Kidney (tissue), 14 donors: Measurements from ENCODE around the gene PDCD11. TPM values are rescaled to one million over a fixed set of nuclear protein-coding genes. Genes with fewer than 3 reads are reported as not detected.

Experiments used
- DNase-seq, 5 donors: peaks; one replicate each; pipeline ENCODE4 v3.0.0-alpha.2; 2013 to 2020
- FAIRE-seq: peaks from 2 replicates; lab custom pipeline; 2012; peaks lifted over from hg19 to GRCh38; lab: Jason Lieb, UNC
- H3K27ac ChIP-seq, 2 donors: one replicate each; pipeline ENCODE4 v1.7.0; 2013; ENCODE audit warnings: low read depth in 2 of 2, low read length in 2 of 2, inconsistent platforms in 1 of 2
- H3K27me3 ChIP-seq: one replicate; pipeline ENCODE4 v1.7.1; 2013; ENCODE audit warnings: low read length, inconsistent platforms; ENCODE audit not compliant: control insufficient read depth, insufficient read depth
- H3K36me3 ChIP-seq, 3 donors: one replicate each; pipeline versions ENCODE4 v1.7.0 to v1.7.1; 2013; ENCODE audit warnings: low read length in 3 of 3, control low read depth in 1 of 3, inconsistent platforms in 1 of 3; ENCODE audit not compliant: insufficient read depth in 3 of 3, control insufficient read depth in 2 of 3
- H3K4me1 ChIP-seq, 3 donors: one replicate each; pipeline versions ENCODE4 v1.7.0 to v1.7.1; 2013; ENCODE audit warnings: low read length in 3 of 3, inconsistent platforms in 1 of 3, low read depth in 1 of 3; ENCODE audit not compliant: control insufficient read depth in 2 of 3, insufficient read depth in 2 of 3
- H3K4me3 ChIP-seq, 3 donors: one replicate each; pipeline versions ENCODE4 v1.7.0 to v1.8.1; 2013; ENCODE audit warnings: low read length in 3 of 3, control low read depth in 1 of 3, inconsistent platforms in 1 of 3
- H3K9ac ChIP-seq, 3 donors: one replicate each; pipeline versions ENCODE4 v1.7.0 to v1.7.1; 2013; ENCODE audit warnings: low read length in 3 of 3, control low read depth in 1 of 3, inconsistent platforms in 1 of 3
- H3K9me3 ChIP-seq, 3 donors: one replicate each; pipeline versions ENCODE4 v1.7.0 to v1.7.1; 2013; ENCODE audit warnings: low read length in 3 of 3, control low read depth in 1 of 3, inconsistent platforms in 1 of 3; ENCODE audit not compliant: control insufficient read depth in 2 of 3, insufficient read depth in 1 of 3
- intact Hi-C: fragments of 100-400 bp; cut with DNase I; formaldehyde crosslinking; loops from one replicate; pipeline ENCODE4 v1.11.1; 2022
- polyA plus RNA-seq: library from polyadenylated mRNA; stranded (reverse); fragments of 350-450 nt; fragmentation: Illumina TruSeq; extraction: RNeasy Lipid Tissue Mini Kit (QIAGEN cat#74804); gene quantifications from one replicate; pipeline ENCODE4 v1.2.3, GENCODE V29; 2014; ENCODE audit warnings: low read depth, low replicate concordance; ENCODE audit not compliant: insufficient read depth
- total RNA-seq: library from RNA; stranded (reverse); fragmentation: NEBNext Ultra II Directional; extraction: Animal tissue kit (Norgen Biotek cat#: 25700); gene quantifications from one replicate; pipeline ENCODE4 v1.2.1, GENCODE V29; 2021
- TF ChIP-seq, protein P1 (sequence below): IDR thresholded peaks from 3 replicates; pipeline ENCODE4 v1.5.1; 2012; ENCODE audit warnings: mild to moderate bottlenecking, moderate library complexity, borderline replicate concordance; ENCODE audit not compliant: insufficient read depth; ENCODE audit errors: extremely low read depth
- donor health status: control.
- donor health status: control.
- donor health status: control.
- donor health status: control.
- donor health status: control.
- donor health status: DM: yes; HTN: yes; CAD: no.
- donor health status: Normal renal cell carcinoma (clear cell type).

The PDCD11 gene
- total and polyA plus RNA-seq, 2 donors from 2014 or later = 8.7 to 24.9 TPM

DNA sequence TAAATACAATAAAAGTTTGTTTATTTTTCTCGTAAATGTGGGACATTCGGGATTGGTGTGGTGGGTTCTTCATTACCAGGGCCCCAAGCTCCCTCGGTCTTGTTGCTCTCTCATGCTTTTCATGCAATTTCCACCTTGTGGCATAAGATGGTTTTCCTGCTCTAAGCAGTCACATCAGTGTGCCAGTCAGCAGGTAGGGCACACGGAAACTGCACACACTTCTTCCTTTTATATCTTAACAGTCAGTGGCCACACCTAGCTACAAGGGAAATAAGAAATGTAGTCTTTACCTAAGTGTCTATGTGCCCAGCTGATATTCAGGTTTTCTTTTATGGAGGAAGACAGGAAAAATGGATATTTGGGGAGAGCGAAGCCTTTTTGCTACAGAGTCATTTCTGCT is 22.2 kb upstream of the PDCD11 start:
- Histone ChIP-seq H3K4me1 (no peaks in the 10 kb centered on the region), H3K4me3 (no peak overlapping the region), H3K9me3 (no peaks in the 10 kb centered on the region), H3K36me3 (peaks cover 3 to 13% (median 12%) of the 10 kb centered on the region in 3 donors), H3K27ac (no peak overlapping the region), H3K27me3 (no peaks in the 10 kb centered on the region), H3K9ac (no peak overlapping the region)
- FAIRE-seq = no peak
- TF ChIP-seq, protein P1, sequence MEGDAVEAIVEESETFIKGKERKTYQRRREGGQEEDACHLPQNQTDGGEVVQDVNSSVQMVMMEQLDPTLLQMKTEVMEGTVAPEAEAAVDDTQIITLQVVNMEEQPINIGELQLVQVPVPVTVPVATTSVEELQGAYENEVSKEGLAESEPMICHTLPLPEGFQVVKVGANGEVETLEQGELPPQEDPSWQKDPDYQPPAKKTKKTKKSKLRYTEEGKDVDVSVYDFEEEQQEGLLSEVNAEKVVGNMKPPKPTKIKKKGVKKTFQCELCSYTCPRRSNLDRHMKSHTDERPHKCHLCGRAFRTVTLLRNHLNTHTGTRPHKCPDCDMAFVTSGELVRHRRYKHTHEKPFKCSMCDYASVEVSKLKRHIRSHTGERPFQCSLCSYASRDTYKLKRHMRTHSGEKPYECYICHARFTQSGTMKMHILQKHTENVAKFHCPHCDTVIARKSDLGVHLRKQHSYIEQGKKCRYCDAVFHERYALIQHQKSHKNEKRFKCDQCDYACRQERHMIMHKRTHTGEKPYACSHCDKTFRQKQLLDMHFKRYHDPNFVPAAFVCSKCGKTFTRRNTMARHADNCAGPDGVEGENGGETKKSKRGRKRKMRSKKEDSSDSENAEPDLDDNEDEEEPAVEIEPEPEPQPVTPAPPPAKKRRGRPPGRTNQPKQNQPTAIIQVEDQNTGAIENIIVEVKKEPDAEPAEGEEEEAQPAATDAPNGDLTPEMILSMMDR = no peak
- no peak for DNase-seq
- intact Hi-C loops = no loop called here

DNA sequence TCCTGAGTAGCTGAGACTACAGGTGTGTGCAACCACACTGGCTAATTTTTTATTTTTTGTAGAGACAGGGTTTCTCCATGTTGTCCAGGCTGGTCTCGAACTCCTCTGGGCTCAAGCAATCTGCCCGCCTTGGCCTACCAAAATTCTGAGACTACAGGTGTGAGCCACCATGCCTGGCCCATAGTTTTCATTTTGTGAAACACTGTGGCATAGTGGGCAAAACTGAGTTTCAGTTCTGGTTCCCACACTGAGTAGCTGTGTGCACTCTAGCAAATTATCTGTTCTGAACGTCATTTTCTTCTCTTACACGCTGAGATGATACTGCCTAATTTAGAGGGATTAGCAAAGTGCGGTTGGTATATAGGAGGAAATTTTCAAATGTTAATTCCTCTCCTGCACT is 13.7 kb upstream of the PDCD11 start:
- intact Hi-C loops = no loop called here
- Histone ChIP-seq H3K4me1 (no peaks in the 10 kb centered on the region), H3K27ac (no peak overlapping the region), H3K27me3 (no peaks in the 10 kb centered on the region), H3K9me3 (no peaks in the 10 kb centered on the region), H3K36me3 (peaks cover 0 to 16% (median 9%) of the 10 kb centered on the region in 3 donors), H3K9ac (no peak overlapping the region), H3K4me3 (no peak overlapping the region)
- FAIRE-seq = no peak
- no peak for DNase-seq
- TF ChIP-seq, protein P1 = no peak

GRCh38 chr10:103394180-103394579 is 2.2 kb upstream of the PDCD11 start:
- FAIRE-seq = no peak

More at GRCh38 chr10:103394180-103394579, 2.2 kb upstream of the PDCD11 start:
- Histone ChIP-seq H3K4me3 (no peak overlapping the region), H3K27ac (no peak overlapping the region), H3K27me3 (no peaks in the 10 kb centered on the region), H3K36me3 (peaks cover under 1 to 28% (median under 1%) of the 10 kb centered on the region in 3 donors), H3K9ac (no peak overlapping the region), H3K4me1 (peaks cover 0 to 7% (median 0%) of the 10 kb centered on the region in 3 donors), H3K9me3 (no peaks in the 10 kb centered on the region)
- intact Hi-C loops = no loop called here
- TF ChIP-seq, protein P1 = no peak
- no peak for DNase-seq
